Measurements from ENCODE around the gene TSC22D2. TPM values are rescaled to one million over a fixed set of nuclear protein-coding genes. Genes with fewer than 3 reads are reported as not detected.

The TSC22D2 gene
- total RNA-seq, 1 experiment from 2014 or later: 20.0 TPM

DNA sequence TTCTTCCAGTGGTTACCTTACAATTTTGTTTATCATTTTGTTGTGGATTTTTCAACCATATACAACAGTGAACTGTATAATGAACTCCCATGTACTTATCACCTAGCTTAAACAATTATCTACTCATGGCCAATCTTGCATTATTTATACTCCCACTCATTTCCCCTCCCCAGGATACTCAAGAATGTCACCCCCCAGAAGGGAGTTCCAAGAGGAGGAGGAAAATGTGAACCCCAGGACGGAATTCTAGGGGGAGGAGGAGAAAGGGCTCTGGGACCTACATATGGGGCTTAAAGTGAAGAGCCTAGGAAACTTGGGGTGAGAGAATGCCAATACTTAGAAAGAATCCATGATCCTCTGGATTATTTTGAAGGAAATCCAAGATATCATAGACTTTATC is 59.3 kb downstream of the TSC22D2 start:
- intact Hi-C loops (cut with micrococcal nuclease): no loop called here
- no peaks in the 10 kb centered on the region for H3K79me2 ChIP-seq (ENCODE audit: insufficient read depth, low read length)
- TF ChIP-seq POLR2A (IDR thresholded peaks at IDR 0.05; ENCODE audit: borderline replicate concordance, extremely low read depth, insufficient read depth, insufficient read length): no peak
- TF ChIP-seq CEBPB (IDR thresholded peaks at IDR 0.05; ENCODE audit: low read depth): no peak
- TF ChIP-seq, protein P1, sequence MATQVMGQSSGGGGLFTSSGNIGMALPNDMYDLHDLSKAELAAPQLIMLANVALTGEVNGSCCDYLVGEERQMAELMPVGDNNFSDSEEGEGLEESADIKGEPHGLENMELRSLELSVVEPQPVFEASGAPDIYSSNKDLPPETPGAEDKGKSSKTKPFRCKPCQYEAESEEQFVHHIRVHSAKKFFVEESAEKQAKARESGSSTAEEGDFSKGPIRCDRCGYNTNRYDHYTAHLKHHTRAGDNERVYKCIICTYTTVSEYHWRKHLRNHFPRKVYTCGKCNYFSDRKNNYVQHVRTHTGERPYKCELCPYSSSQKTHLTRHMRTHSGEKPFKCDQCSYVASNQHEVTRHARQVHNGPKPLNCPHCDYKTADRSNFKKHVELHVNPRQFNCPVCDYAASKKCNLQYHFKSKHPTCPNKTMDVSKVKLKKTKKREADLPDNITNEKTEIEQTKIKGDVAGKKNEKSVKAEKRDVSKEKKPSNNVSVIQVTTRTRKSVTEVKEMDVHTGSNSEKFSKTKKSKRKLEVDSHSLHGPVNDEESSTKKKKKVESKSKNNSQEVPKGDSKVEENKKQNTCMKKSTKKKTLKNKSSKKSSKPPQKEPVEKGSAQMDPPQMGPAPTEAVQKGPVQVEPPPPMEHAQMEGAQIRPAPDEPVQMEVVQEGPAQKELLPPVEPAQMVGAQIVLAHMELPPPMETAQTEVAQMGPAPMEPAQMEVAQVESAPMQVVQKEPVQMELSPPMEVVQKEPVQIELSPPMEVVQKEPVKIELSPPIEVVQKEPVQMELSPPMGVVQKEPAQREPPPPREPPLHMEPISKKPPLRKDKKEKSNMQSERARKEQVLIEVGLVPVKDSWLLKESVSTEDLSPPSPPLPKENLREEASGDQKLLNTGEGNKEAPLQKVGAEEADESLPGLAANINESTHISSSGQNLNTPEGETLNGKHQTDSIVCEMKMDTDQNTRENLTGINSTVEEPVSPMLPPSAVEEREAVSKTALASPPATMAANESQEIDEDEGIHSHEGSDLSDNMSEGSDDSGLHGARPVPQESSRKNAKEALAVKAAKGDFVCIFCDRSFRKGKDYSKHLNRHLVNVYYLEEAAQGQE (IDR thresholded peaks at IDR 0.05; ENCODE audit: low read depth): no peak
- TF ChIP-seq EZH2 (IDR thresholded peaks at IDR 0.05): no peak
- no peak for TF ChIP-seq YY1 (IDR thresholded peaks at IDR 0.05; ENCODE audit: extremely low read depth, insufficient replicate concordance, low read depth, low read length)
- TF ChIP-seq MAX (IDR thresholded peaks at IDR 0.05): no peak
- TF ChIP-seq EZH2phosphoT487 (IDR thresholded peaks at IDR 0.05; ENCODE audit: borderline replicate concordance): no peak
- no peak for TF ChIP-seq ELF1 (IDR thresholded peaks at IDR 0.05; ENCODE audit: borderline replicate concordance, low read depth)
- no peak for TF ChIP-seq EGR1 (IDR thresholded peaks at IDR 0.05; ENCODE audit: low read depth)
- TF ChIP-seq ZBTB33 (IDR thresholded peaks at IDR 0.05; ENCODE audit: extremely low read depth, insufficient replicate concordance, low read length): no peak
- no peaks in the 10 kb centered on the region for H3K9me3 ChIP-seq (ENCODE audit: control insufficient read depth in 1 of 2, insufficient read depth in 1 of 2, low read depth in 1 of 2, low read length in 2 of 2)
- ChIA-PET RAD21 (ENCODE audit: low non-redundant PET in 1 of 2, low total read pairs in 2 of 2, uncharacterized antibody in 2 of 2, unreplicated experiment in 2 of 2) (no interaction called here), POLR2A (no interaction called here), CTCF (no interaction called here)
- H3K9me2 ChIP-seq (ENCODE audit: insufficient read depth): no peaks in the 10 kb centered on the region
- H3K9ac ChIP-seq (ENCODE audit: low read length): no peak overlapping the region
- H3K36me3 ChIP-seq (ENCODE audit: control insufficient read depth in 1 of 2, insufficient read depth in 2 of 2, low read length in 2 of 2): no peaks in the 10 kb centered on the region
- BruUV-seq (replicated peaks): no TSS peak
- H3K4me3 ChIP-seq (replicated peaks in 1 of 2; ENCODE audit: low read depth in 1 of 2, low read length in 2 of 2): no peak overlapping the region
- H4K20me1 ChIP-seq (ENCODE audit: insufficient read depth): no peaks in the 10 kb centered on the region
- no peak overlapping the region for H2AFZ ChIP-seq (ENCODE audit: low read depth, low read length, poor library complexity, severe bottlenecking)
- H3K4me1 ChIP-seq (ENCODE audit: control insufficient read depth in 1 of 2, insufficient read depth in 2 of 2, low read length in 2 of 2): peaks cover 13 to 28% of the 10 kb centered on the region in 2 experiments
- no peaks in the 10 kb centered on the region for H3K27me3 ChIP-seq (ENCODE audit: insufficient read depth, low read length)
- no peak overlapping the region for H3K4me2 ChIP-seq (ENCODE audit: low read length)
- DNase-seq (ENCODE audit: low read depth, low spot score) (no peak), ATAC-seq (no peak)
- no peak overlapping the region for H3K27ac ChIP-seq (ENCODE audit: low read depth, low read length)

Data from HCT116 (cell line).